Bronchial epithelial cell (primary cell): Measurements from ENCODE around the gene PRPF4. TPM values are rescaled to one million over a fixed set of nuclear protein-coding genes. Genes with fewer than 3 reads are reported as not detected.

Source experiments
- DNase-seq: peaks from one replicate; pipeline ENCODE4 v3.0.0-alpha.2; 2010; ENCODE audit warnings: low read depth
- FAIRE-seq: peaks from 2 replicates; lab custom pipeline; 2011; peaks lifted over from hg19 to GRCh38; lab: Jason Lieb, UNC
- H3K27me3 ChIP-seq: 2 replicates; pipeline ENCODE4 v1.5.1; 2011; ENCODE audit warnings: low read length; ENCODE audit not compliant: control insufficient read depth, insufficient read depth
- H3K36me3 ChIP-seq: 2 replicates; pipeline ENCODE4 v1.5.1; 2011; ENCODE audit warnings: low read length; ENCODE audit not compliant: control insufficient read depth, insufficient read depth
- H3K4me3 ChIP-seq: 2 replicates; pipeline ENCODE4 v1.5.1; 2011; ENCODE audit warnings: mild to moderate bottlenecking, low read depth, low read length, control low read depth
- total RNA-seq: library from RNA; depleted of rRNA; stranded (reverse); fragments of >200 nt; gene quantifications from 2 replicates; pipeline ENCODE4 v1.2.1, GENCODE V29; 2014
- TF ChIP-seq, protein P1 (sequence below): IDR thresholded peaks from 2 replicates; pipeline ENCODE4 v1.5.1; 2011; ENCODE audit warnings: mild to moderate bottlenecking, moderate library complexity, low read length, control low read depth, inconsistent platforms; ENCODE audit not compliant: insufficient read depth, severe bottlenecking

Gene PRPF4
- total RNA-seq, 1 donor from 2014 or later, result 45.3 TPM

DNA sequence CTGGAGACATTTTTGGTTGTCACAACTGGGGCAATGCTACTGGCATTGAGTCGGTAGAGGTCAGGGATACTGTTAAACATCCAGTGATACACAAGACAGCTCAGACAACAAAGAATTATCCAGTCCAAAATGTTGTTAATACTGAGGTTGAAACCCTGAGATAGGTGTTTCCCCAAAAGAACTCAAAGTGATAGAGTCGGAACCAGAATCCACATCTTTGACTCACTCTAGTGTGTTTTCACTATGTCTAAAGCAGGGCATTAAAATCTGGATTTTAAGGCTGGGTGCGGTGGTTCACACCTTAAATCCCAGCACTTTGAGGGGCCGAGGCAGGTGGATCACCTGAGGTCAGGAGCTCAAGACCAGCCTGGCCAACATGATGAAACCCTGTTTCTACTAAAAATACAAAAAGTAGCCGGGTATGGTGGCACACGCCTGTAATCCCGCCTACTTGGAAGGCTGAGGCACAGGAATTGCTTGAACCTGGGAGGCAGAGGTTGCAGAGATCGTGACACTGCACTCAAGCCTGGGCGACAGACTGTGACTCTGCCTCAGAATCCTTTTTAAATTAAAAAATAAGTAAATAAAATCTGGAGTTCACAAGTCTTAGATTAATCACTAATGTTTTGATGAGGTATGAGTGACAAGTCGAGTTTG lies 37.1 kb upstream of the PRPF4 start:
- DNase-seq (no peak), FAIRE-seq (no peak)
- Histone ChIP-seq H3K4me3 (no peak overlapping the region), H3K27me3 (no peaks in the 10 kb centered on the region), H3K36me3 (no peaks in the 10 kb centered on the region)
- TF ChIP-seq, protein P1, sequence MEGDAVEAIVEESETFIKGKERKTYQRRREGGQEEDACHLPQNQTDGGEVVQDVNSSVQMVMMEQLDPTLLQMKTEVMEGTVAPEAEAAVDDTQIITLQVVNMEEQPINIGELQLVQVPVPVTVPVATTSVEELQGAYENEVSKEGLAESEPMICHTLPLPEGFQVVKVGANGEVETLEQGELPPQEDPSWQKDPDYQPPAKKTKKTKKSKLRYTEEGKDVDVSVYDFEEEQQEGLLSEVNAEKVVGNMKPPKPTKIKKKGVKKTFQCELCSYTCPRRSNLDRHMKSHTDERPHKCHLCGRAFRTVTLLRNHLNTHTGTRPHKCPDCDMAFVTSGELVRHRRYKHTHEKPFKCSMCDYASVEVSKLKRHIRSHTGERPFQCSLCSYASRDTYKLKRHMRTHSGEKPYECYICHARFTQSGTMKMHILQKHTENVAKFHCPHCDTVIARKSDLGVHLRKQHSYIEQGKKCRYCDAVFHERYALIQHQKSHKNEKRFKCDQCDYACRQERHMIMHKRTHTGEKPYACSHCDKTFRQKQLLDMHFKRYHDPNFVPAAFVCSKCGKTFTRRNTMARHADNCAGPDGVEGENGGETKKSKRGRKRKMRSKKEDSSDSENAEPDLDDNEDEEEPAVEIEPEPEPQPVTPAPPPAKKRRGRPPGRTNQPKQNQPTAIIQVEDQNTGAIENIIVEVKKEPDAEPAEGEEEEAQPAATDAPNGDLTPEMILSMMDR, result no peak

DNA sequence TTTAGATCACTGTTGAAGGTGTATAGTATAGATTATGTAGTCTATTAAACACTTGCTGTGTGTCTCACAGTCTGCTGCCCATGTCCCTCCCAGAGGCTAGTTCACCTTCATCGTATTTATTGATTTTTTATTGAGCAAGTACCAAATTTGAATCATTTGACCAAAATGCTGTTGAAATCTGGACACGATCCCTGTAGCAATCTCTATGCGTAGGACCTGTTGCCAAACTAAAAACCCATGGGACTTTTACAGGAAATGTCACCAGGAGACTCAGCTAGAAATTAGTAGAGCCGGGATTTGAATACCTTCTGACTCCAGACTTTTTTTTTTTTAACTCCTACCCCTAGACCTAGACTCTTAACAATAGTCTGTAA lies 36.6 kb upstream of the PRPF4 start:
- H3K36me3 ChIP-seq, result no peaks in the 10 kb centered on the region
- DNase-seq (no peak), FAIRE-seq (no peak)
- TF ChIP-seq, protein P1, result no peak
- no peak overlapping the region for H3K4me3 ChIP-seq
- no peaks in the 10 kb centered on the region for H3K27me3 ChIP-seq

DNA sequence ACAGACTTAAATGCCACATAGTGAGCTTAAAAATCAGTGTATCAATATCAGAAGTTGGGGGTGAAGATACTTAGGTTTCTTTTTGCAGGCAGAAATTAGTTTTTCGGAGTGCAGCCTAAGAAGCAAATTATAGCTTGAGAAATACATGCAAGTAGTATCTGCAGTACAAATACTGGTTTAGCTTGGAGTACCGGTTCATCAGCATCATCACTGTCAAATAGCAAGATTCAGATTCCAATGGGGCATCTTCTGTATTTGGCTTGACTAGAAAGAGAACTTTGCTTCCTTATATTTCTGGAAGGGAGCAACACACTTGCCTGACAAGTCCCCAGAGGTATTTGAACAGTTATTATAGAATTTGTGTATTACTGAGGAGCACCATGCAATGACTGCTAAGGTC lies 34.3 kb upstream of the PRPF4 start:
- no peak overlapping the region for H3K4me3 ChIP-seq
- TF ChIP-seq, protein P1, result no peak
- no peaks in the 10 kb centered on the region for H3K36me3 ChIP-seq
- FAIRE-seq (no peak), DNase-seq (no peak)
- no peaks in the 10 kb centered on the region for H3K27me3 ChIP-seq

DNA sequence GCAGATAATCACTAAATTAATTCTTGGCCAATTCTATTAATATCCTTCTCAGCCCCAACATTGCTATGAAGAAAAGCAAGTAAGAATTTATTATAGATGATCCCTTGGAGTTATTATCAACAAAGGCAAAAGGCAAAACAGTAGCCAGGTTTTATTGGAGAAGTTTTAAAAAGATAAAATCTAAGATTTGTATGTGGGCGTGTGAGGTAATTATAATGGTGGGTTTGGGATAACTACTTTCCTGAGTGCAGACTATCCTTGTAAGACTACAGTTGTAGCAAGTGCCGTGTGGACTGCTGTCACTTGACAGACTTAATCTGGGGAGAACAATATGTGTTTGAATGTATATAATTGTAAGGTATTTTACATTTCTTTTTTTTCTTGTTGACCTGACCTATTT lies 30.9 kb upstream of the PRPF4 start:
- TF ChIP-seq, protein P1, result no peak
- DNase-seq, result no peak
- Histone ChIP-seq H3K27me3 (no peaks in the 10 kb centered on the region), H3K36me3 (no peaks in the 10 kb centered on the region), H3K4me3 (no peak overlapping the region)
- no peak for FAIRE-seq

DNA sequence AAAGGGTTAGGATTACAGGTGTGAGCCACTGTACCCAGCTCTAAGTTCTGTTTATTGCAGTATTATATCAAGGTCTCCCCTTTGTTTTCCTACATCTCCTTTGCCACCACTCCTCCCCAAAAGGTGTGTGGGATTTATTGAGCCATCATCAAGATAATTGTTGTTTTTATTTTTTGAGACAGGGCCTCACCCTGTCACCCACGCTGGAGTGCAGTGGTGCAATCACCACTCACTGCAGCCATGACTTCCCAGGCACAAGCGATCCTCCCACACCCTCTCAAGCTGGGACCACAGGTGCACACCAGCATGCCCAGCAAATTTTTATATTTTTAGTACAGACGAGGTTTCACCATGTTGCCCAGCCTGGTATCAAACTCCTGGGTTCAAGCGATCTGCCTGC lies 29.6 kb upstream of the PRPF4 start:
- TF ChIP-seq, protein P1, result no peak
- no peak for DNase-seq
- Histone ChIP-seq H3K27me3 (no peaks in the 10 kb centered on the region), H3K4me3 (no peak overlapping the region), H3K36me3 (no peaks in the 10 kb centered on the region)
- FAIRE-seq, result no peak

DNA sequence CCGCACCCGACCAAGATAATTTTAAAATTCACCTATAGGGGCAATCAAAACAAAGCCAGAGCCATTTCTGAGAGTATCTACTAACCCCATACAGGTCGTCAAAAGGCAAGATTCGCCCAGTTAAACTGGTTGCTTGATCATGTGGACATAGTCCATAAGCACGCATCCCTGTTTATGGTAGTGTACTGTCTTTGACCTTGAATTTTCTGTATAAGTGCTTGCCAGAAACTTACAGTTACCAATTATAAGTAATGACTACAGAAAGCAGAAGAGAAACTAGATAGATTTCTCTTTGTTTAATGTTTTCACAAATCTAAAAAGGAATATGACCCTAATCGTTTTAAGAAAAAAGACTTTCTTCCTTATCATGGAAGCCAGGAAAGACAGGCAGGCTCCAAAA lies 28.5 kb upstream of the PRPF4 start:
- FAIRE-seq, result no peak
- TF ChIP-seq, protein P1, result no peak

More for the DNA sequence above, 28.5 kb upstream of the PRPF4 start:
- Histone ChIP-seq H3K36me3 (no peaks in the 10 kb centered on the region), H3K4me3 (no peak overlapping the region), H3K27me3 (no peaks in the 10 kb centered on the region)
- DNase-seq, result no peak
